HepG2 (cell line): Measurements from ENCODE around the gene C1orf116. TPM values are rescaled to one million over a fixed set of nuclear protein-coding genes. Genes with fewer than 3 reads are reported as not detected.

ENCODE experiments used
- AHDC1 ChIP-seq: sonication (generic); formaldehyde crosslinking; IDR thresholded peaks from 2 replicates; pipeline ENCODE4 v1.5.1; 2020; ENCODE audit warnings: mild to moderate bottlenecking, missing genetic modification reagents, borderline replicate concordance
- CENPBD1 ChIP-seq: sonication (generic); formaldehyde crosslinking; IDR thresholded peaks from 2 replicates; pipeline ENCODE4 v1.8.0; 2022; ENCODE audit warnings: missing genetic modification reagents, low read depth, mild to moderate bottlenecking, borderline replicate concordance
- ISX ChIP-seq: sonication (generic); formaldehyde crosslinking; conservative IDR thresholded peaks from 2 replicates; pipeline ENCODE4 v1.5.0; 2020; ENCODE audit warnings: missing genetic modification reagents
- KDM5B ChIP-seq: sonication (generic); formaldehyde crosslinking; IDR thresholded peaks from 2 replicates; pipeline ENCODE4 v1.4.0; 2020; ENCODE audit warnings: missing genetic modification reagents, mild to moderate bottlenecking, borderline replicate concordance
- KDM6A ChIP-seq: IDR thresholded peaks from 2 replicates; pipeline ENCODE4 v1.6.1; 2016; ENCODE audit warnings: low read depth
- MED1 ChIP-seq: sonication (generic); formaldehyde crosslinking; IDR thresholded peaks from 2 replicates; pipeline ENCODE4 v1.4.0; 2020; ENCODE audit warnings: missing genetic modification reagents
- REXO4 ChIP-seq: sonication (generic); formaldehyde crosslinking; IDR thresholded peaks from 2 replicates; pipeline ENCODE4 v1.8.0; 2022; ENCODE audit warnings: missing genetic modification reagents, mild to moderate bottlenecking, borderline replicate concordance
- SIN3B ChIP-seq: fragments of 150-350 bp; IDR thresholded peaks from 2 replicates; pipeline ENCODE4 v1.6.1; 2014; ENCODE audit warnings: low read length
- SP2 ChIP-seq: sonication (generic); formaldehyde crosslinking; IDR thresholded peaks from 2 replicates; pipeline ENCODE4 v1.5.1; 2020; ENCODE audit warnings: mild to moderate bottlenecking, missing genetic modification reagents
- ZNF354B ChIP-seq: sonication (generic); formaldehyde crosslinking; IDR thresholded peaks from 2 replicates; pipeline ENCODE4 v1.8.0; 2022; ENCODE audit warnings: mild to moderate bottlenecking, missing genetic modification reagents
- ZNF430 ChIP-seq: sonication (generic); formaldehyde crosslinking; IDR thresholded peaks from 2 replicates; pipeline ENCODE4 v1.9.0; 2021; ENCODE audit warnings: mild to moderate bottlenecking, missing genetic modification reagents
- ZNF570 ChIP-seq: sonication (generic); formaldehyde crosslinking; IDR thresholded peaks from 2 replicates; pipeline ENCODE4 v1.4.0; 2020; ENCODE audit warnings: mild to moderate bottlenecking, missing genetic modification reagents, borderline replicate concordance
- ZNF572 ChIP-seq: sonication (generic); formaldehyde crosslinking; IDR thresholded peaks from 2 replicates; pipeline ENCODE4 v1.5.1; 2020; ENCODE audit warnings: mild to moderate bottlenecking, missing genetic modification reagents
- ZNF598 ChIP-seq: sonication (generic); formaldehyde crosslinking; IDR thresholded peaks from 2 replicates; pipeline ENCODE4 v1.5.1; 2020; ENCODE audit warnings: mild to moderate bottlenecking, missing genetic modification reagents, borderline replicate concordance
- ZNF687 ChIP-seq: sonication (generic); formaldehyde crosslinking; IDR thresholded peaks from 2 replicates; pipeline ENCODE4 v1.5.1; 2020; ENCODE audit warnings: mild to moderate bottlenecking, missing genetic modification reagents, moderate library complexity
- ZNF781 ChIP-seq: sonication (generic); formaldehyde crosslinking; IDR thresholded peaks from 2 replicates; pipeline ENCODE4 v1.5.1; 2020; ENCODE audit warnings: borderline replicate concordance, mild to moderate bottlenecking, missing genetic modification reagents; ENCODE audit errors: not compliant biosample characterization
- ZSCAN22 ChIP-seq: sonication (generic); formaldehyde crosslinking; IDR thresholded peaks from 2 replicates; pipeline ENCODE4 v1.4.0; 2020; ENCODE audit warnings: mild to moderate bottlenecking, missing genetic modification reagents
- ZSCAN29 ChIP-seq: sonication (generic); formaldehyde crosslinking; conservative IDR thresholded peaks from 2 replicates; pipeline ENCODE4 v1.4.0; 2020; ENCODE audit warnings: mild to moderate bottlenecking, missing genetic modification reagents
- polyA plus RNA-seq, 8 experiments: library from polyadenylated mRNA; depleted of rRNA in 3 of 8; stranded (reverse) in 7 of 8; unstranded in 1 of 8; fragments of >200 nt; fragmentation: Illumina TruSeq in 4 of 8; extraction: Trizol in 4 of 8; gene quantifications; 2 replicates each; pipeline versions ENCODE4 v1.2.1 to v1.2.3, GENCODE V29; 2011 to 2016; ENCODE audit warnings: low read depth in 4 of 8, missing spikeins in 1 of 8, mixed read lengths in 1 of 8; ENCODE audit not compliant: insufficient read depth in 1 of 8
- total RNA-seq, 5 experiments: library from RNA; depleted of rRNA; stranded (reverse); fragments of >200 nt; fragmentation: Illumina TruSeq; extraction: Trizol; gene quantifications; 2 replicates each; pipeline ENCODE4 v1.2.3, GENCODE V29; 2016; ENCODE audit warnings: low read depth in 1 of 5

C1orf116 gene
- total and polyA plus RNA-seq, 2 of the 13 experiments (the other 11 are each of a cell fraction or from before 2014, with no cell fraction given): 0.51 to 0.95 TPM

GRCh38 chr1:207025146-207025880 lies 7.2 kb downstream of the C1orf116 start (continued):
- TF ChIP-seq ZNF687 (CRISPR knock-in tag): peak; percentile 39
- no peak for TF ChIP-seq ZNF570 (CRISPR knock-in tag)
- TF ChIP-seq ZSCAN29: no peak
- no peak for TF ChIP-seq ISX (CRISPR knock-in tag)
- TF ChIP-seq ZNF598 (CRISPR knock-in tag): no peak
- TF ChIP-seq CENPBD1: no peak
- no peak for TF ChIP-seq SP2 (CRISPR knock-in tag)
- no peak for TF ChIP-seq ZSCAN22
- no peak for TF ChIP-seq KDM5B
- no peak for TF ChIP-seq ZNF354B
- TF ChIP-seq REXO4 (CRISPR knock-in tag): no peak
- no peak for TF ChIP-seq SIN3B
- TF ChIP-seq MED1 (CRISPR knock-in tag): peak; percentile 63; the same call in 1 of the 2 replicates
- TF ChIP-seq AHDC1: peak; percentile 37; the same call in 1 of the 2 replicates
- TF ChIP-seq ZNF430 (CRISPR knock-in tag): no peak
- no peak for TF ChIP-seq ZNF781 (CRISPR knock-in tag)
- TF ChIP-seq KDM6A: peak; percentile 52; the same call in 1 of the 2 replicates
- no peak for TF ChIP-seq ZNF572
